Esophagus squamous epithelium (tissue), 5 donors: Measurements from ENCODE around the gene CD8A. TPM values are rescaled to one million over a fixed set of nuclear protein-coding genes. Genes with fewer than 3 reads are reported as not detected.
A peak's percentile ranks its signal among the peaks of the same experiment; 100 is the strongest.

Experiments used
- DNase-seq: peaks from one replicate; lab custom pipeline; 2025; lab: John Stamatoyannopoulos, UW
- H3K27ac ChIP-seq, 4 donors: fragments of 200-600 bp; sonication (generic); one replicate each; pipeline ENCODE4 v1.5.1; 2016 to 2019; ENCODE audit warnings: mild to moderate bottlenecking in 1 of 4
- H3K27me3 ChIP-seq, 4 donors: fragments of 200-600 bp; sonication (generic); 1 replicate in 3 of 4; 2 replicates in 1 of 4; pipeline versions ENCODE4 v1.5.1 to v1.6.0; 2017 to 2021; ENCODE audit warnings: antibody characterized with exemption in 1 of 4
- H3K36me3 ChIP-seq, 3 donors: fragments of 200-600 bp; sonication (generic); one replicate each; pipeline ENCODE4 v1.5.1; 2016 to 2019
- H3K4me1 ChIP-seq, 3 donors: fragments of 200-600 bp; sonication (generic); one replicate each; pipeline ENCODE4 v1.5.1; 2017 to 2019
- H3K4me3 ChIP-seq, 4 donors: fragments of 200-600 bp; sonication (generic); 1 replicate in 3 of 4; 2 replicates in 1 of 4; pipeline ENCODE4 v1.5.1; 2016 to 2019; ENCODE audit warnings: mild to moderate bottlenecking in 2 of 4, moderate library complexity in 1 of 4
- H3K9me3 ChIP-seq, 3 donors: fragments of 200-600 bp; sonication (generic); one replicate each; pipeline ENCODE4 v1.5.1; 2016 to 2019
- POLR2A ChIP-seq, 4 donors: fragments of 450-650 bp; IDR thresholded peaks; one replicate each; pipeline ENCODE4 v1.6.1; 2017; ENCODE audit warnings: antibody characterized with exemption in 4 of 4, mild to moderate bottlenecking in 4 of 4, moderate library complexity in 3 of 4
- WGBS, 2 donors: methylation state at CpG; one replicate each; pipeline ENCODE4 v1.1.5; 2018; 5-methylcytosine and 5-hydroxymethylcytosine counted together
- intact Hi-C: fragments of 100-400 bp; cut with DNase I; formaldehyde crosslinking; loops from one replicate; pipeline ENCODE4 v1.15.0; 2022
- total RNA-seq, 4 donors: library from RNA; depleted of rRNA; stranded (reverse); fragments of >200 nt; gene quantifications; one replicate each; pipeline ENCODE4 v1.1.0, GENCODE V29; 2016
- TF ChIP-seq, protein P1 (sequence below), 6 experiments: fragments of 450-650 bp in 4 of 6; fragments of 200-600 bp in 2 of 6; sonication (generic) in 2 of 6; IDR thresholded peaks; one replicate each; pipeline ENCODE4 v1.5.1; 2016 to 2019; ENCODE audit warnings: antibody characterized with exemption in 6 of 6, mild to moderate bottlenecking in 4 of 6, moderate library complexity in 4 of 6
- donor health status: DM: yes; HTN: yes; CAD: no.

The CD8A gene
- total RNA-seq, 4 donors from 2014 or later = 1.6 to 6.5 (median 3.3) TPM; not detected in 1

GRCh38 chr2:86825036-86825692, 34.5 kb upstream of the CD8A start:
- 80 to 86% methylated on average over 1 to 3 of the region's 11 CpGs for WGBS, 2 donors
- peaks cover 0 to 6% (median 0%) of the 10 kb centered on the region in 3 donors for H3K4me1 ChIP-seq
- H3K27me3 ChIP-seq = peaks cover 0 to 11% (median 0%) of the 10 kb centered on the region in 4 donors
- no peaks in the 10 kb centered on the region for H3K9me3 ChIP-seq
- H3K27ac ChIP-seq = peak overlapping the region in 1 of 4 donors; percentile 23
- DNase-seq = no peak
- TF ChIP-seq, protein P1, sequence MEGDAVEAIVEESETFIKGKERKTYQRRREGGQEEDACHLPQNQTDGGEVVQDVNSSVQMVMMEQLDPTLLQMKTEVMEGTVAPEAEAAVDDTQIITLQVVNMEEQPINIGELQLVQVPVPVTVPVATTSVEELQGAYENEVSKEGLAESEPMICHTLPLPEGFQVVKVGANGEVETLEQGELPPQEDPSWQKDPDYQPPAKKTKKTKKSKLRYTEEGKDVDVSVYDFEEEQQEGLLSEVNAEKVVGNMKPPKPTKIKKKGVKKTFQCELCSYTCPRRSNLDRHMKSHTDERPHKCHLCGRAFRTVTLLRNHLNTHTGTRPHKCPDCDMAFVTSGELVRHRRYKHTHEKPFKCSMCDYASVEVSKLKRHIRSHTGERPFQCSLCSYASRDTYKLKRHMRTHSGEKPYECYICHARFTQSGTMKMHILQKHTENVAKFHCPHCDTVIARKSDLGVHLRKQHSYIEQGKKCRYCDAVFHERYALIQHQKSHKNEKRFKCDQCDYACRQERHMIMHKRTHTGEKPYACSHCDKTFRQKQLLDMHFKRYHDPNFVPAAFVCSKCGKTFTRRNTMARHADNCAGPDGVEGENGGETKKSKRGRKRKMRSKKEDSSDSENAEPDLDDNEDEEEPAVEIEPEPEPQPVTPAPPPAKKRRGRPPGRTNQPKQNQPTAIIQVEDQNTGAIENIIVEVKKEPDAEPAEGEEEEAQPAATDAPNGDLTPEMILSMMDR (IDR thresholded peaks at IDR 0.05) = no peak
- TF ChIP-seq POLR2A (IDR thresholded peaks at IDR 0.05) = no peak
- H3K36me3 ChIP-seq = no peaks in the 10 kb centered on the region
- intact Hi-C loops = no loop called here
- H3K4me3 ChIP-seq = peak overlapping the region in 1 of 4 donors; percentile 26

DNA sequence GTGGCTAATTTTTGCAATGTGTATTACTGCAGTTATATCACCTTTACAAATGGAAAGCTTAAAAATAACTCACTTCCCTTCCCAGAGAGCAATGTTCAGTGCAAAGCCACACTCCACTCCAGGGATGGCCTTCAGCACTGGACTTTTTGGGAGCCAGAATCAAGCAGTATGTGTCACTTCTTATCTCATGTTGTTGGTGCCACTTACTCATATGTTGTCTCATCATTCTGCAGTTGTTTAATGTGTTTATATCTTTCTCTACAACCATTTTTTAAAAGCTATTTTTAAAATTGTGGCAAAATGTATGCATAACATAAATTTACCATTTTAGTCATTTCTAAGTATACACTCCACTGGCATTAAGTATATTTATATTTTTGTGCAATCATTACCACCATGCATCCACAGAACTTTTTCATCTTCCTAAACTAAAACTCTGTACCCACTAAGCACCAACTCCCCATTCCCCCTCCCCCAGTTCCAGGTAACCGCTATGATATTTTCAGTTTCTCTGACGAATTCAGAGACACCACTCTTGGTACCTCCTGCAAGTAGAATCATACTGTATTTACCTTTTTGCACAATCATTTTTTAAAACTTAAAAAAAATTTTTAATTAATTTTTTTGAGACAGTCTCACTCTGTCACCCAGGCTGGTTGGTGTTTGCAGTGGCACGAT, 32.1 kb upstream of the CD8A start:
- Histone ChIP-seq H3K4me1 (peaks cover 0 to 6% (median 0%) of the 10 kb centered on the region in 3 donors), H3K4me3 (no peak overlapping the region), H3K36me3 (no peaks in the 10 kb centered on the region), H3K27ac (no peak overlapping the region), H3K9me3 (no peaks in the 10 kb centered on the region), H3K27me3 (peaks cover 0 to 11% (median 0%) of the 10 kb centered on the region in 4 donors)
- DNase-seq = no peak
- intact Hi-C loops = no loop called here
- TF ChIP-seq, protein P1 (IDR thresholded peaks at IDR 0.05) = no peak
- TF ChIP-seq POLR2A (IDR thresholded peaks at IDR 0.05) = no peak
- WGBS, 2 donors = 49 to 90% methylated on average over 3 of the region's 3 CpGs

DNA sequence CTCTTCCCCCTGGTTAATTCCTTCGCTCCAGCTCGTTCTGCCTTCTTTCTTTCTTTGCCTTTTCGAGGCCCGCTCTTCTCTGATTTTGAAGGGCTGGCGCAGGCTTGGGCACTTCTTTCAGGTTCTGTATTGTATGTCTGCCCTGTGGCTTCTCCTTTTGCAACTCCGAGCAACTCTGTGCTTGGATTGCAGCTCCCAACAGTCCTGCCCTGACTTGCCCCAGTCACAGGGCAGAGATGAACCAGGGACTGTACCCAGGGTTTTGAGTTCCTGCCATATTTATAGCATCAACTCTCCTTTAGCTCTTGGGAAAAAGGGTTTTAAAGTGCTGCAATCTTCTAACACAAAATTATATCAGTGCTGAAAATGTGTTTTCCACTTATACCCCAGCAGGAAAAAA, 31.1 kb upstream of the CD8A start:
- intact Hi-C loops = no loop called here
- Histone ChIP-seq H3K27me3 (peaks cover 0 to 11% (median 0%) of the 10 kb centered on the region in 4 donors), H3K4me3 (peak overlapping the region in 1 of 4 donors; percentile 51), H3K27ac (peak overlapping the region in 1 of 4 donors; percentile 36), H3K4me1 (peaks cover 0 to 6% (median 0%) of the 10 kb centered on the region in 3 donors), H3K9me3 (no peaks in the 10 kb centered on the region), H3K36me3 (no peaks in the 10 kb centered on the region)
- 33 to 48% methylated on average over 6 of the region's 6 CpGs for WGBS, 2 donors
- no peak for TF ChIP-seq POLR2A (IDR thresholded peaks at IDR 0.05)
- TF ChIP-seq, protein P1 (IDR thresholded peaks at IDR 0.05) = no peak
- no peak for DNase-seq

DNA sequence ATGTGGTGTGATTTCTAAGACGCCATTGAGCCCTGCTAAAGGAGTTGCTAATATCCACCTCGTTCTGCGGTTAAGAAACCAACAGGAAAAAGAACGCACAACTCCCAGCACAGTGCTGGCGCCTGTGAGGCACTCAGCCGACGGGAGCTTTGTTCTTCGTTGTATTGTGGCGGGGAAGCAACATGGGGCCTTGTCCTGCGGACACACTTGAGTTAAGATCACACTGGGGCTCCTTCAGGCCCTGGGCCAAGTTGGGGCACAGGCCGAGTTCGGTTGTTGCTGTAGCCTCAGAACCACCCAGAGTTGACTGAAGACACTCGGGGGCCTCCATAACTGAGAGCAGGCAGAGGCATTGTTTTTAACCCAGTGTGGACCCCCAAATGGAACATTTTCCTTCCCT, 30.6 kb upstream of the CD8A start:
- no peaks in the 10 kb centered on the region for H3K36me3 ChIP-seq
- DNase-seq = no peak
- TF ChIP-seq, protein P1 (IDR thresholded peaks at IDR 0.05) = no peak
- no peak for TF ChIP-seq POLR2A (IDR thresholded peaks at IDR 0.05)
- WGBS, 2 donors = 90% methylated on average over 11 of the region's 13 CpGs; no CpG with 5 or more reads in 1 of the 2 donors
- H3K4me1 ChIP-seq = peaks cover 0 to 6% (median 0%) of the 10 kb centered on the region in 3 donors
- peak overlapping the region in 1 of 4 donors; percentile 51 for H3K4me3 ChIP-seq
- H3K27me3 ChIP-seq = peaks cover 0 to 11% (median 0%) of the 10 kb centered on the region in 4 donors
- H3K27ac ChIP-seq = peak overlapping the region in 1 of 4 donors; percentile 36
- no peaks in the 10 kb centered on the region for H3K9me3 ChIP-seq
- intact Hi-C loops = no loop called here

DNA sequence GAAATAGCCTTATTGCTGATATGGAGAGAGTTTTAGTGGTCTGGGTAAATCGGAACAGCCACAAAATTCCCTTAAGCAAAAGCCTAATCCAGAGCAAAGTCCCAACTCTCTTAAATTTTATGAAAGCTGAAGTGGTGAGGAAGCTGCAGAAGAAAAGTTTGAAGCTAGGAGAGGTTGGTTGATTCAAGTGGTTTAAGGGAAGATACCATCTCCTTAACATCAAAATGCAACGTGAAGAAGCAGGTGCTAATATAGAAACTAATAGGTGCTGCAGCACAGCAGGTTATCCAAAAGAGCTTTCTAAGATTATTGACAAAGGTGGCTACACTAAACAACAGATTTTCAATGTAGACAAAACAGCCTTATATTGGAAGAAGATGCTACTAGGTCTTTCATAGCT, 28.2 kb upstream of the CD8A start:
- no peak overlapping the region for H3K27ac ChIP-seq
- peaks cover 0 to 12% (median 0%) of the 10 kb centered on the region in 4 donors for H3K27me3 ChIP-seq
- H3K4me1 ChIP-seq = peaks cover 0 to 6% (median 0%) of the 10 kb centered on the region in 3 donors
- no peak overlapping the region for H3K4me3 ChIP-seq
- 75 to 87% methylated on average over 2 of the region's 2 CpGs for WGBS, 2 donors
- no peaks in the 10 kb centered on the region for H3K36me3 ChIP-seq
- no peaks in the 10 kb centered on the region for H3K9me3 ChIP-seq
- TF ChIP-seq, protein P1 (IDR thresholded peaks at IDR 0.05) = no peak
- TF ChIP-seq POLR2A (IDR thresholded peaks at IDR 0.05) = no peak
- intact Hi-C loops = no loop called here
- no peak for DNase-seq
